Fibroblast of skin of left quadriceps (primary cell): Measurements from ENCODE around the gene SYT15.
"Not testable (repeated sequence)": the region's sequence is repeated elsewhere in the genome, so short reads cannot be mapped to it uniquely, and the experiment has no call there.

Source experiments
- DNase-seq, 2 experiments: peaks; one replicate each; pipeline ENCODE4 v3.0.0-alpha.2; 2013; ENCODE audit warnings: low read depth in 2 of 2

Gene SYT15

DNA sequence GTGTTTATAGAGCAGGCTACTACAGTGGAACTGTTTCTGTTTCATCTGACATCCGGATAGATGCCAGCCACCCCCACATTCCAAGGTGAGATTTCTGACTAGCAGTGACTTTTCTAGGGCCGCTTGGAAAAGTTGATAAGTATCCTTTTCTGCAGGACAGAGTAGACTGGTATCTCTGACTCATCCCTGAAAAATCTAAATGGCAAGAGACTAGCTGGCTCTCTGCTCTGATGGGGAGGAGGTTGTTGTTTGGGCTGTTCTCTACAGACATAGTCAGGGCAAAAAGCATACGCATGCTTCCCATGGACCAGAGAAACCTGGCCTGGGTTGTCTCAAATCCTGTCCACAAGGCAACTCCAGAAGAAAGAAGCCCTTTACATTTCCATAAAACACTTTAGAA is 10.7 kb downstream of the SYT15 start:
- not testable (repeated sequence) for DNase-seq

DNA sequence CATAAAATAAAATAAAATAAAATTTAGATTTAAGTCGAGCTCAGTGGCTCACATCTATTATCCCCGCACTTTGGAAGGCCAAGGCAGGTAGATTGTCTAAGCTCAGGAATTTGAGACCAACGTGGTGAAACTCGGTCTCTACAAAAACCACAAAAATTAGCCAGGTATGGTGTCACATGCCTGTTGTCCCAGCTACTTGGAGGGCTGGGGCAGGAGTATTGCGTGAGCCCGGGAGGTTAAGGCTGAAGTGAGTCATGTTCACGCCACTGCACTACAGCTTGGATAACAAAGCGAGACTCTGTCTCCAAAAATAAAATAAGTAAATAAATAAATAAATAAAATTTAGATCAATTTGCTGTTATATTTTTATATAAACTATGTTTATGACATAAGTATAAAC is 12.1 kb downstream of the SYT15 start:
- DNase-seq: not testable (repeated sequence)

DNA sequence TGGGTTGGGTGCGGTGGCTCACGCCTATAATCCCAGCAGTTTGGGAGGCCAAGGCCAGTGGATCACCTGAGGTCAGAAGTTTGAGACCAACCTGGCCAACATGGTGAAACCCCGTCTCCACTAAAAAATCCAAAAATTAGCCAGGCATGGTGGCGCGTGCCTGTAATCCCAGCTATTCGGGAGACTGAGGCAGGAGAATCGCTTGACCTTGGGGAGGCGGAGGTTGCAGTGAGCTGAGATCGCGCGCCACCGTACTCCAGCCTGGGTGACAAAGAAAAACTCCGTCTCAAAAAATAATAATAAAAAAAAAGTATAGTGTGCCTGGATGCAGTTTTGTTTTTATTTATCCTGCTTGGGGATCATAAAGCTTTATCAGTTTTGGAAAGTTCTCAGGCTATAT is 14.4 kb downstream of the SYT15 start:
- DNase-seq: not testable (repeated sequence)

DNA sequence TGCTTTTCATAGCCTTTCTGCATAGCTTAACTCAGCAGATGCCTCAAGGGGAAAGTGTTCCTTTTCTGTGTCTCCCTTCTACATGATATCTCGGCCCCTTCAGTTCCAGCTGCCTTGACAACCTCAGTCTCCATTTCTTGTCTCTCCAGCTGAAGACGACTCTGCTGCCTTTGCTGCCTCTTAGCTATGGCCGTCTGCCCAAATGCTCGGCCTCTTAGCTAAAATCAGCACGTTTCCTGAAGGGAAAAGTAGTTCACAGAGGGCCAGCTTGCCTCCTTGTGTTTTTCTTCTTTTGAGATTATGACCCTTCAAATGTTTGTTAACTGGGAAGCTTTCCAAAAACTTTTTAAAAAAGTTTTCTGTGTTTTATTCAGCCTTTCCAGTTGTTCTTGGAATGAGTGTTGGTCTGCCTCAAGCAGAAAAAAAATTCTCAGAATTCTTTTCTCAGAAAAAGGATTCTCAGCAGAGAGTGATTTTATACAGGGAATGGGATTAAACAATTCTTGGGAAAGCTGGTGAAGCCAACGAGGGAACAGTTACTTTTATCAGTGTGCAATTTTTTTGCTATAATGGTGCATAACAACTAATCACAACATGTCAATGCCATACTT is 15.6 kb downstream of the SYT15 start:
- not testable (repeated sequence) for DNase-seq

DNA sequence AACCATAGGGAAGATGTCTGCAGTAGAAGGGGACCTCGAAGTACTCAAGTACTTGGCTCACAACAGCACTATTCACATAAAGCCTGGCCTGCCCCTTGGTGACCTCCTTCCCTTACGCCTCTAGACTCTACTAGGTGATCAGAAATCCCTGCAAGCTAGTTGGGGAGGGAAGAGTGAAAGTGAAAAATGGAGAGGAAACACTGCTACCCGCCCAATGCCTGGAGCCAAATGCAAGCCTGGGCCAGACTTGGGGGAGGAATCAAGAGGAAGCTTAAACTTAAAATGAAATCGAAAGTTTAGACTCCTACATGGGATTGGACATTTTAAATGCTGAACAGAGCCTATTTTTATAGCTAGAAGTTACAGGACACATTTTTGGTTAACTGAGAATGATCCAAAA is 17.6 kb downstream of the SYT15 start:
- DNase-seq: not testable (repeated sequence)

DNA sequence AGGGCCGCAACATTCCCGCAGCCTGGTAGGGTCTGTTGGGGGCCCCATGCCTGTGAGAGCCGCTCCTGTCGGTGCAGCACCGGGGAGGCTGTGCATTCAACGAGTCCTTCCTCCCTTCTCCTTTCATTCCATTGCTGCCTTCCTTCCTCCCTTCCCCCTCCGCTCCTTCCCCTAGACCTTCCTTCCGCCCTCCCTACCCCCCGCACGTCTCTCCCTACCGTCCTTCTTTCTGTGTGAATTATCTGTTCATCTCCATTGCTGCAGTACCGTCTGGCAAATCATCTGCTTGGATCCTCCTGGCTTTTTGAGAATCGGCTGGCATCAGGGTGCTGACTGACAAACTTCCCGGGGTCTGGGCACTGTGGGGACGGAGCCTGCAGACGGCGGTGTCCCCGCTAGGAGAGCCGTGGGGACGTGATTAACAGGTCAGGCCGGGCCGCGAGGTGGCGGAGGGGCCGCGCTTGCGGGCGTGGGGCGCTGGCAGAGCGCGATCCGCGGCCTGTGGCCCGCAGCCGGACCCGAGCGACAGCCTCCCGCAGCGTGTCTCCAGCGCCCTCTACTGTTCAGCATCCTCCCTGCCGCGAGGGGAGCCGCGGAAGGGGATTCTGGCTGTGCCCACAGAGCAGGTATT is 18.8 kb downstream of the SYT15 start:
- DNase-seq: not testable (repeated sequence)

DNA sequence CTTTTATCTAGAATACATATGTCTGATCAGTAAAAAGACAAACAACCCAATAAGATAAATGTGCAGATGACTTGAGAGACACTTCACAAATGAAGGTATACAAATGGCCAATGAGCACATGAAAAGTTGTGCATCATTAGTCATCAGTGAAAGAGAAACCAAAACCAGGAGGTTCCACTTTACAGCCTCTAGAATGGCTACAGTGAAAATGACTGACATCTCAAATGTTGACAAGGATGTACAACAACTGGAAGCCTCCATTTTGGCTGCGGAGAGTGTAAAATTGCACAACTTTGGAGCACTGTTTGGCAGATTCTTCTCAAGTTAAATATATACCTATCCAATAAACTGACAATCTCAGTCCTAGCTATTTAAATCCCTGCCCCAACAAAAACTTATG is 21.6 kb downstream of the SYT15 start:
- DNase-seq: not testable (repeated sequence)

DNA sequence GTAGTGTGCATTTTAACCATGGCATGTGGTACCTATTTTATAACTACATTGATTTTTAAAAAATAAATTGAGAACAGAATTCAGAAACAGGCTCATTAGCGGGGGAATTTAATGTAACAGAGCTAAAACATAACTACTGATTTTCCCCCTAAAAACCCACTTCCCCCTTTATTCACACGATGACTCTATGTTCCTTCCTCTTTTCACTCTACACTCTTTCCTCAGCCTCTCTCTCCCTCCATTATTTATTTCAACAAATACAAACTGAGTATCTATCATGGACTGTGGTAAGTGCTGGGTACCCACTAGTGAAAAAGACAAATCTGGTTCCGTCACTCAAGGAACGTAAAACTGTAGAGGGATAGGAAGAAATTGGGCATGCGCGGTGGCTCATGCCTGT is 36.6 kb downstream of the SYT15 start:
- not testable (repeated sequence) for DNase-seq

DNA sequence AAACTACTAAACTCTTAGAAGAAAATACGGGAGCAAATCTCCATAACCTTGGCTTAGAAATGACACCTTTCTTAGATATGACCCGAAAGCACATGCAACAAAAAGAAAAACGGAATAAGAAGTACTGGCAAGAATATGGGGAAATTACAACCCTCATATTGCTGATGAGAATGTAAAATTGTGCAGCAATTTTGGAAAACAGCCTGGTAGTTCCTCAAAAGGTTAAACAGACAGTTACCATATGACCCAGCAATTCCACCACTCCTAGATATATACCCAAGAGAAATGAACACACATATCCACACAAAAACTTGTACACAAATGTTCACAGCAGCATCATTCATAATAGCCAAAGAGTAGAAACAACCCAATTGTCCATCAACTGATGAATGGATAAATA is 37.3 kb downstream of the SYT15 start:
- not testable (repeated sequence) for DNase-seq

DNA sequence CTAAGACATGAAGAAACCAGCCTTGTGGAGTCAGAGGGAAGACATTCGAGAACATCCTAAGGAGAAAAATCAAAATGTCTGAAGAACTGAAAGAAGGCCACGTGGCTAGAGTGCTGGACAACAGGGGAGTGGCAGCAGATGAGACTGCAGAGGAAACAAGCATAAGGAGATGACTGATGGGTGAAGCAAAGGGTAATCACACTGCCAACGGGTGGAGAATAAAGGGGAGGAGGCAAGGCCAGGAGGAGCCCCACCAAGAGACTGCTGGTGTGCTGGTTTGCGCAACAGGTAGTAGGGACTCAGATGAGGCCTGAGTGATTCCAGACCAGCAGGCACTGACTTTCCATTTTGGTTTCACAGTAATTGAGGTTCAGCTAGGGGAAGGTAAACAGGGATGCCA is 38.2 kb downstream of the SYT15 start:
- DNase-seq: not testable (repeated sequence)

DNA sequence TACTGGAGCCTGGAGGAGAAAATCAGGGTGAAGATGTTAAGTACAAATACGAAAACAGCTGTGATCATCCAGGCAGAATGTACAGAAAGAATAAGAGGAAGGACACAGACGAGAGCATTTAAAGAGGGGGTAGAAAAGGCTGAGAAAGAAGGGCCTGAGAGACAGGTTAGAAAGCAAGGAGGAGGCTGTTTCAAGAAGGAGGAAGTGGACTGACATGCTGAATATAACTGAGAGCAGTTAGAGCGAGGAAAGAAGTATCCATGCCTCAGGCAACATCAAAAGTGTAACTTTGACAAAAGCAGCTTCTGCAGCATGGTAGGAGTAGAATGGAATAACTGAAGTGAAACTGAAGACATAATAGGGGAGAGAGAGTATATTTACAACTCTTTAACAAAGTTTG is 39.0 kb downstream of the SYT15 start:
- DNase-seq: not testable (repeated sequence)

DNA sequence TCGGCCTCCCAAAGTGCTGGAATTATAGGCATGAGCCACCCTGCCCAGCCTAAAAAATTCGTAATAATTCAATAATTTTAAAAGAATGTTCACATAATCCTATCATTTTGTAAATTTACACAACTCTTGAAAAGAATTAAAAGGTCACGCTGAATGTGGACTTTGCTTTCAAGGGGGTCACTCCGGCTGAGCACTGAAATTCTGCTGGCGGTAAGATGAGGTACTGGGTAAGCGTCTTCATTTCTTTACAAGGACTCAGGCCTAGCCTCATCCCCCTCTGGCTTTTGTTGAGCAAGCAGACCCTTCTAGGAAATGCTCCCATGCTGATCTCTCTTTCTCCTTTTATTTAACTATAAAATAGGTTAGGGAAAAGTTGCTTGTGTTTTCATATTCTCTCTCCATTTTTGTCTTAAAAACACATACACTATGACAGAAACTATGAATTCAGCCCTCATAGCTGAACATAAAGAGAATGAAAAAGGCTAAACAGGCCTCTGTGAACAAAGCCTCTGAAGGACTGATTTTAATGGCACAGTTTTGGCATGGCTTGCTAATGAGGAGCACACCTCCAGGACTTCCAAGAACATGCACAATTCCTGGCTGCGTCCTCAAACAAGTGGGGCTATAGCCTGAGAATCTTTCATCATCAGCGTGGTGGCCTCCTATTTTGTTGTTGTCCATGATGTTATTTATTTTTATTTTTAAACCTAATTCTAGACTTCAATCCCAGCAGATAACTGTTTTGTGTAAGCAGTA is 45.1 kb downstream of the SYT15 start:
- DNase-seq: not testable (repeated sequence)

DNA sequence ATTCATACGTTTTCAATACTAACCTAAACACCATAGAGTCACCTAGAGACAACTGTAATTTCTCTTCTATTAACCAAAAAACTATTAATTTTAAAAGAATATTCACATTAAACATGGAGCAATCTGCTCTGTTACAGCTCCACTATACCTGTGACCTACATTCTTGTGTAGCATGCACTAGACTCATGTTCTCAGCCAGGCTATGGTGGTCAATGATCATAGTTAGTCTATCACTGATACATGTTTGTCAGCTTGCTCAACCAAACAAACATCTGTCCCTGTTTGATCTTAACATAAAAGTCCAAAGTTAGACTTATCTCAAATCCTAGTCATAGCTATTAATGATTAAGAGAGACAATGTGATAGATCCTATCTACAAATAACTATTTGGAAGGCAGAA is 50.9 kb downstream of the SYT15 start:
- not testable (repeated sequence) for DNase-seq

DNA sequence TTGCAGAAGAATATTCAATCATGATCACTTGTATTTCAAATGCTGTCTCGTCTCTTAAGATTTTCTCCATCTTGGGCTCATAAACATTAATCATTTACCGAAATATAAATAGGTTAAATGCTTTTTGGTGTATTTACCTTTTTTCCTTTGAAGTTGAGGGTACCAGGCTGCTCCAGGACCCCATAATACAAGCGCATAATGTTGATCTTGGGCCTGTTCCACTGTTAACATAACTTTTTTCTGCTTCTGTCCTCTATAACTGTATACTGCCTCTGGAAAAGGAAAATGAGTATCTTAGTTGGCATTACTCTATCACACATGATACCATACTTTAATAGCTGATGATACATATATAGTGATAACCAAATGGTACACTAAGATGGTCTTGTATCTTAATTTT is 51.9 kb downstream of the SYT15 start:
- DNase-seq: not testable (repeated sequence)

DNA sequence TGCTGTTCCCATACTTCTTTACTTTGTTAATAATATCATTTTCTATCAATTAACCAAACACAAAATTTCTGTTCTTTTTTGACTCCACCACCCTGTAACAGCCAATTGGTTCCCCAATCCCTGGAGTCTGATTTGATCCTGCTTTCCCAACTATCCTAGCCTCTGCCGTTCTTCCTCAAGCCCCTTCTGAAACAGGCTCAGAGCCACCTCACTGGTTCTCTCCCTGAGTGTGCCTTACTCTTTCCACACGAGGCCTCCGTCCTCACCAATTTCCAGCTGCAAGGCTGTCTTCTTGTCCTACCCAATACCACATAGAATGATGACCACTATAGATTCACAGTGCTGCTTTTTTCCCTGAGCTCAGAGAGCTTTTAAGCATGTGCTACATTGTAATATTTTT is 52.8 kb downstream of the SYT15 start:
- not testable (repeated sequence) for DNase-seq

DNA sequence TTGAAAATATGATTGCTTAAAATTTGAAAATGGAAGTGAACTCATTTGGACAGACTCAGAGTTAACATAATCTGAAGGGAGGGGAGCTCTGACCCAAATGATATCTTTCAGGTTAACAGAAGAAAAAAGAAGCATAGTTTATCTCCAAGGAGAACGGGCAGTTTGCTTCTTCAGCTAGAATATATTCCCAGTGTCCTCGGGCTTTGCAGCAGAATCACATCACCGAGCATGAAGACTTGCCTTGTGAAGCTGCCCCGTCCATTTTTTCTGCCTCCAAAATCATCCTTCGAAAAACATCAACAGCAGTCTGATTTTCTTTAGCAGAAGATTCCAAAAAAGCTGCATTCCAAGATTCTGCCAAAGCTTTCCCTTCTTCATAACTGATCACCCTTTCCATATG is 55.8 kb downstream of the SYT15 start:
- not testable (repeated sequence) for DNase-seq

DNA sequence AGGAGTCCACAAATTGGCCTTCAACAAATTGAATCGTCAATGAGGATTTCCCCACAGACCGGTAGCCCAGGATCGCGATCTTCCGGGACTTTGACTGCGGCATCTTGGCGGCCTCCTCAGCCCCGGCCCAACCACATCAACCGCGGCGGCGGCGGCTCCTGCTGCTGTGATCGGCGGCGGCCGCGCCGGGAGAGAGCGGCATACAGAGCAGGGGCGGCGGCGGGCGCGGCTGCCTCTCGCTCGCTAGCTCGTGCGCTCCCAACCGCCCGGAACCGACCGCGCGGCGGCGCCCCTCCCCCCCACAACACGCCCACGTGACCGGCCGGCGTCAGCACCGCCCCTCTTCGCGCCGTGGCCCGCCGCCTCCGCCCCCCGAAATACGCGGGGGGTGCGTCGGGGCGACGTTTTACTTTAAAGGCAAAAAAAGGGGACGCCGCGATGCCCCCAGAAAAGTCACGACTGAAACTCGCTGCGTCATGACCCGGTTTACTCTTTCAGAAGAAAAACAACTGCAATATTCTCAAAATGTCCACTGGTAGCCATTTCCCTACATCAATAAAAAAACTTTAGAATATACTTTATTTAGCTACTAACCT is 56.5 kb downstream of the SYT15 start:
- DNase-seq: not testable (repeated sequence)

DNA sequence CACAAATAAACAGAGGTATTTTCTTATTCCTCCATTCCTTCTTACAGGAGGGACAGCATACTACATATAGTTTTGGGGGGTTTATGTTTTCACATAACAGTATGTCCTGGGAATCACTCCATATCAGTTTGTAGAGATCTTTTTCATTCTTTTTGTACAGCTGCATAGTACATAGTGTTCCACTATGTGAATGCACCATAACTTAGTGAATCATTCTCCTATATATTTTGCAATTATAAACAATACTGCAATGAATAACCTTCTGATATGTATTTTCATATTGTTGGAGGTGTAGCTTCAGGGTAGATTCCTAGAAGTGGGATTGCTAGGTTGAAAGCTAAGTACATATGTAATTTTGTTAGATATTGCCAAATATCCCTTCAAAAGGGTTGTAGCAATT is 61.1 kb downstream of the SYT15 start:
- DNase-seq: not testable (repeated sequence)
